Anterior cingulate cortex (tissue), 58 donors: ENCODE data around the gene SFXN3.

Source experiments
- DNase-seq, 58 donors: peaks; one replicate each; lab custom pipeline; 2025; lab: John Stamatoyannopoulos, UW

The SFXN3 gene

GRCh38 chr10:101067356-101068083 lies 36.5 kb downstream of the SFXN3 start:
- peak in 53 of 58 donors; percentile 3 to 70 (median 38) for DNase-seq

- DNase-seq = no peak
These were observed 38.4 kb downstream of the SFXN3 start for GRCh38 chr10:101069441-101069840.

GRCh38 chr10:101070098-101070497 lies 39.1 kb downstream of the SFXN3 start:
- no peak for DNase-seq

DNA sequence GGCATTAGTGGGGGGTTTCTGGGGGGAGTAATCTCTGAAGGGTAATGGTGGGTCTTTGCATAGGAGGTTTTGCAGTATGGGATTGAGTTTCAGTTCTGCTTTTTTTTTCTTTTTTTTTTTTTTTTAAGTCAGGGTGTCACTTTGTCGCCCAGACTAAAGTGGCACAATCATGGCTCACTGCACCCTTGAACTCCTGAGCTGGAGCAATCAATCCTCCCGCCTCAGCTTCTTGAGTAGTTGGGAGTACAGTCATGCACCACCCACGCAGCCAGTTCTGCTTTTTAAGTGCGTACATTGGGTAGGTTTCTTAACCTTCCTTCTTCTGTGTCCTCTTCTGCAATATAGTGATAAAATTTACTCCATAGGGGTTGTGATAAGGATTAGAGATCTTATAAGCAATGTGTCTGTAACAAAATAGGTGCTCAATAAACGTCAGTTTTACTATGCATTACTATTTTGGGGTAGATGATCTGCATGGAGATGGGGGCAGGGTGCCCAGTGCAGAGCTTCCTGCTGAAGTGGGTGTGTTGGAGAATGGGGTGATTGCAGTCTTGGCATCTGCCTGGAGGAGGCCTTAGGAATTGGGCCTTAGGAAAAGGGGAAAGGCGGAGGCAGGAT lies 40.3 kb downstream of the SFXN3 start:
- DNase-seq = peak in 2 of 58 donors; percentile 9 to 28

- DNase-seq = no peak
These were observed 40.9 kb downstream of the SFXN3 start for GRCh38 chr10:101071885-101072433.

GRCh38 chr10:101072923-101073322 lies 41.9 kb downstream of the SFXN3 start:
- DNase-seq = no peak

GRCh38 chr10:101073631-101074030 lies 42.6 kb downstream of the SFXN3 start:
- DNase-seq = no peak

DNA sequence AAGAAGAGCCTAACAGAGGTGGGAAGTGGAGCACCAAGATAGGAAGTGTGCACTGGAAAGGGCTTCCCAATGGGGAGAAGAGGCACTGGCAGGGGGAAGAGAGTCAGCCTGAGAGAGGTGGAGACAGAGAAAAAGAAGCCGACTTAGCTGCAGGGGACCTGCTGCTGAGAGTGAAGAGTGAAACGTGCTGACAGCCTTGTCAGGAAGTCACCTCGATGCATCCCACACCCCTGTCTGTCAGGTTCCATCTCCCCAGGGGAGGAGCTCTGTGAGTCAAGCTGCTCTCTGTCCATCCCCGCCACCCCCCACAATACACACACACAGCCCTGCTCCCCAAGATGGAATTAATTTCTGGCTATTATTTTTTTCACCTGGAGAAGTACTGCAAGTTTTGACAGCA lies 44.7 kb downstream of the SFXN3 start:
- DNase-seq = peak in 1 of 58 donors; percentile 12

- DNase-seq = no peak
These were observed 45.6 kb downstream of the SFXN3 start for GRCh38 chr10:101076630-101077029.

- DNase-seq = no peak
These were observed 48.8 kb downstream of the SFXN3 start for GRCh38 chr10:101079874-101080273.

DNA sequence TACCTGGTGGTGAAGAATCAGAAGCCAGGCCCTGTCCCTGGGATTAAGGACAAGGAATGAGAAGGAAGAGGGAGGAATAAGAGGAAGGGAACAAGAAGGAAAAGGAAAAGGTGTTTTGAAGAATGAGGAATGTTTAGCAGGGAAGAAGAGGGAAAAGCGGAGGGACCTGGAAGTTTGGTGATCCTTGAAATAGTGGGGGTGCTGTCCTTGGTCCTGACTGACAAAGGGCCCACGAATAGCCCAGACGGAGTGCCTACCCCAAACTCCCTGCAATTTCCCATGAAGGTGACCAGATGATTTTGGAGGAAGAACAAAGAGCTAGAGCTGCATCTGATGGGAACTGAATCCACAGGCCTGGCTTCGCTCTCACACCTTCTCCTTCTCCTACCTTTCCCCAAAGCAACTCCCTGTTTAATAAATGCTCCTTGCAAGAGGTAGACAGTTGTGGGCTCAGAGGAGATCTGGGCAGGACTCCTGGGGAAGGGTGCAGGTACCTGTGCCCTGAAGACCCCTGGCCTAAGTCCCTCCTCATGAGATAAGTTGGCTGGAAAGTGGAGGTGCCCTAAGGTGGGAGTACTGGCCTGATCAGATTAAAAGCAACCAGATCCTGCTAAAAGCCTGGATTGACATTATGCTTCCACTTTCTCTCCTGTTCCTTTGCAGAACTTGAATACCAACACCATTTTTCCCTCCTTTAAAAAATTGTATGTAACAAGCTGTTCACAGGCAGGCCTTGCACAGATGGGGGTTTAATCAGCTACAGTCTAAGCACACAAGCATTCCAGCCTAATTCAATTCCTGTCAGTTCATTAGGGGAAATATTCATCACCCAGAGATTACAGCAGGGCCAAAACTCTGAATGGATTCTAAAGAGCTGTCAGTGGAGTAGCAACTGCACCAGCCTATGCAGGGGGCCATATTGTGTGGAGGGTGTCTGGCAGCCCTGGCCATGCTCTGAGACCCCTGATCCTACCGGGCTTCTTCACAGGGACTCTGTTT lies 50.2 kb downstream of the SFXN3 start:
- DNase-seq = no peak

- DNase-seq = no peak
These were observed 54.8 kb downstream of the SFXN3 start for GRCh38 chr10:101085846-101086245.

- no peak for DNase-seq
These were observed 56.3 kb downstream of the SFXN3 start for GRCh38 chr10:101087376-101087775.

DNA sequence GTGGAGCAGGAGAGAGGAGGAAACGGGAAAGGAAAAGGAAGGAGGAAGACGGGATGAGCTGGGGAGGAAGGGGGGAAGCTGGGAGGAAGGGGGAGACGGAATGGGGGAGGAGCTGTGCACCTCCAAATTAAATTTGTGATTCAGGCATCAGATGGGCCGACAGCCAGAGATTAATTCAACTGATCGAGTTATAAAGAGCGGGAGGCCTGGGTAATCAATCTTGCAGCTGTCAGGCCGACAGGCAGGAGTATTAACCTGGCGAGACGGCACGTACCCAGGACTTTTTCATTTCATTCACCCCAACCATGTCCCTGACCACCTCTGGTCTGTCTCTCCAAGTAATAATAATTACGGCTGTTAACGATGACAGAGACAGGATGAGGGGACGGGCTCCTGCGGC lies 56.9 kb downstream of the SFXN3 start:
- DNase-seq = no peak

GRCh38 chr10:101089520-101090299 lies 58.7 kb downstream of the SFXN3 start:
- DNase-seq = no peak

- DNase-seq = no peak
These were observed 59.6 kb downstream of the SFXN3 start for GRCh38 chr10:101090597-101090996.
